ENCODE measurements around the gene NHLH1.
A peak's percentile ranks its signal among the peaks of the same experiment; 100 is the strongest.
"Not testable (repeated sequence)": the region's sequence is repeated elsewhere in the genome, so short reads cannot be mapped to it uniquely, and the experiment has no call there.

NHLH1 gene

DNA sequence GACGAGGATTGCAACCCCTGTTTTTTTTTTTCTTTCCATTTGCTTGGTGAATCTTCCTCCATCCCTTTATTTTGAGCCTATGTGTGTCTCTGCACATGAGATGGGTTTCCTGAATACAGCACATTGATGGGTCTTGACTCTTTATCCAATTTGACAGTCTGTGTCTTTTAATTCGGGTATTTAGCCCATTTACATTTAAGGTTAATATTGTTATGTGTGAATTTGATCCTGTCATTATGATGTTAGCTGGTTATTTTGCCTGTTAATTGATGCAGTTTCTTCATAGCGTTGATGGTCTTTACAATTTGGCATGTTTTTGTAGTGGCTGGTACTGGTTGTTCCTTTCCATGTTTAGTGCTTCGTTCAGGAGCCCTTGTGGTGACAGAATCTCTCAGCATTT lies 21.5 kb downstream of the NHLH1 start:
- not testable (repeated sequence) for DNase-seq

GRCh38 chr1:160394673-160395072 lies 27.8 kb downstream of the NHLH1 start:
- DNase-seq = no peak

DNA sequence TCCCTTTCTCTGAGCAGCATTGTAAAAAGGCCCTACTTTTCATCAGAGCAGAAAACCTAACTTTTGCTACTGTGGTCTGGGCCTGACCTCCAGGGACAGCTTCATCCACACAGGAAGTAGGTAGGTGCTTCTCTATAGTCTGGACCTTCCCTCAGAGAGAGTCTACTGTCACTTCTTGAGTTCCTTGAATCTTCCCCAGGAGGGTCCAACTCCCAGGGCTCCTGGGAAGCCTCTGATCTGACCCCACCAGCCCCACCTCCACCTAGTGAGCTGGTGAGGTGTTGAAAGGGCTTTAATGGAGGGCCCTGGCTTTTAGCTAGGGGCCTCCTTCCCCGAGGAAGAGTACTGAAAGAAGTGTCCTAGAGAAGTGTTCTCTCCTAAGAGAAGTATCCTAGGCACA lies 30.8 kb downstream of the NHLH1 start:
- no peak for DNase-seq

DNA sequence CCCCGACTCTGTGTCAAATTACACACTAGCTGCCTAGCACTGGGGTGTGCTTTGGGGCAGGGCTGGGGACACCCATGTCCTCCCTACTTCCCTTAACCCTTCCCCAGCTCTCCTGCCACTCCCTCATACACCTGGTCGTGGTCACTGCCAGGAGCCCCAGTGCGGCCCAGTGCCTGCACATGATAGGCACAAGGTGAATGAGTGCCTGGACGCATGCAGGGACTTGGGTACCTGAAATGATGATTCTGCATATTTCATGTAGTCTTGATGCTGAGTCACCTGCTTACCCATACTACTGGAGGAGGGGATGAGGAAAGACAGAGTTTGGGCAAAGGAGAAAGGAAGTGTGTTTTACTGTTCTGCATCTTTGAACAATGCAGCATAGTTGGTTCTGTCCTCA lies 32.0 kb downstream of the NHLH1 start:
- no peak for DNase-seq

DNA sequence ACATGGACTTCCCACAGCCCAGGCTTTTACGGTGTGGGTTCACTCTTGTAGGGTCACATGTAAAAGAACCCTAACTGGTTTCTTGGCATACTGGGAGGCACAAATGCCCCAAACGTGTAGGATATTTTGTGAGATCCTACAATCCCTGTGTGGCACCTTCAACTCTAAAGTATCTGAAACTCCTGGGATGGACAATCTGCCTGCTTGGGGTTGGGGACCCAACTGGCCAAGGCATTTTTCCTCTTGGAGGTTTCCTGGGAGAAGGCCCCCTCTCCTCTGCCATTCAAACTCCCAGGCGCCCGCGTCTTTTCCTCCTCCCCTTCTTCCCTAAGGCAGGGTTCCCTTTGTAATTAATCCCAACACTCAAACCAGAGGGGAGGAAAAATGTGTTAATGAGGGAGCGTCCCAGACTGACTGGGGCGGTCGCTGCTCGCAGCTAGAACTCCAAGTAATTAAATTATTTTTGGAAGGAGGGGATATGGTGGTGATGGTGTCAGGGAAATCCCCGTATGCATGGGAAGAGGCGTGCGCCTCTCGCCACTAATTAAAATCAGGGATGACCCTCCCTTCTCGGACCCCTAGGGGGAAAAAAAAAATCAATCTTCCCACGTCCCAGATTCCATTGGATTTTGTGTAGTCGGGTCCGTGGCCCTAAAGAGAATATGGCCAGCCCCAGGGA lies 32.8 kb downstream of the NHLH1 start:
- no peak for DNase-seq

- peak; percentile 88 for DNase-seq
Observed at GRCh38 chr1:160400223-160400645, 33.4 kb downstream of the NHLH1 start, which contains the start of gene VANGL2. VANGL2 (plus strand) TSS chr1:160400564; CDS start chr1:160415838, 15,274 bp downstream.

- DNase-seq = no peak
Observed at GRCh38 chr1:160400646-160401486, 34.0 kb downstream of the NHLH1 start.

DNA sequence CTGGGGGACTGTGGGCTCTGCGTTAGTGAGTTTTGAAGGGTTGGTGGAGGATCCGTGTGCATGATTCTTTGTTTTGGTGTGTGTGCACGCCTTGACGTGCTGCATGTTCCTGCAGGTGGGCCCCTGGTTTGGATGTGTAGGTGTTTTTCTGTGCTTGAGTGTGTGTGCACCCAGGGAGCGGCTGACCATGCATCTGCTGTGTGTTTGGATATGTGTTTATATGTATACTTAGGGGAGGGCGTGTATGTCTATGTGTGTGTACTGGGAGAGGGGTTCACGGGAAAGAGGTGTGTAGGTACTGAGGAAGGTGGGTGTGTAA lies 34.6 kb downstream of the NHLH1 start:
- no peak for DNase-seq

- no peak for DNase-seq
Observed at GRCh38 chr1:160402001-160402795, 35.3 kb downstream of the NHLH1 start.

DNA sequence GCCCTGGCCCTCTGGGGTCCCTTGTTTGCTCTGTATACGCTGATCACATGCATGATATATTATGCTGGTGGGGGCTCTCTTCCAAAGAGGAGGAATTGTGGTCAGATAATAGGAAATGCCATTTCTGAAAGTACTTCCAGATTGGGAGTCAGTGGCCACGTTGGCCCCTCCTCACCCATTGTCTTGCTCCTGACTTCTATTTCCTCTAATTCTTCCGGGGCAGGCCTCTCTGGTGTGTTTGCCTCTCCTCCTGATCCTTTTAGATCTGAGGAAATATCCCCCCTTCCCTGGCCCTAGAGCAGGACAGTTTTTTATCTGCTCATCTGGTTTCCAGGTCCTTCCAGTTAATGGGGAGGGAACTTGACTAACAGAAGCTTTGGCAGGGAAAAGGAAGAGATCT lies 36.4 kb downstream of the NHLH1 start:
- no peak for DNase-seq

DNA sequence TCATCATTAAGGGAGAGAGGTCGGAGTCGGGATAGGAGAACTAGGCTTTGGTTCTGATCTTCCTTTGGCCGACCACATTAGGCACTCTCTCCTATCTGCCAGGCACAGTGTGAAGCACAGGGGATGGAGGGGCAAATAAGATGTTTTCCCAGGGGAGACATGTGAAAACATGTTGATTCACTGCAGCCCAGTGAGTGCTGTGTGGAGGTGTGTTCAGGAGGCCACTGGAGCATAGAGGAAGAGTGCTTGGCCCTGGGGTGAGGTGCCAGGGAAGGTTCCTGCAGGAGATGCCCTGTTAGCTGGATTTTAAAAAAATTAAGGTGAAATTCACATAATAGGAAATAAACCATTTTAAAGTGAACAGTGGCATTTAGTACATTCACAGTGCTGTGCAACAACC lies 37.2 kb downstream of the NHLH1 start:
- DNase-seq = no peak

- no peak for DNase-seq
Observed at GRCh38 chr1:160405331-160405877, 38.5 kb downstream of the NHLH1 start.

DNA sequence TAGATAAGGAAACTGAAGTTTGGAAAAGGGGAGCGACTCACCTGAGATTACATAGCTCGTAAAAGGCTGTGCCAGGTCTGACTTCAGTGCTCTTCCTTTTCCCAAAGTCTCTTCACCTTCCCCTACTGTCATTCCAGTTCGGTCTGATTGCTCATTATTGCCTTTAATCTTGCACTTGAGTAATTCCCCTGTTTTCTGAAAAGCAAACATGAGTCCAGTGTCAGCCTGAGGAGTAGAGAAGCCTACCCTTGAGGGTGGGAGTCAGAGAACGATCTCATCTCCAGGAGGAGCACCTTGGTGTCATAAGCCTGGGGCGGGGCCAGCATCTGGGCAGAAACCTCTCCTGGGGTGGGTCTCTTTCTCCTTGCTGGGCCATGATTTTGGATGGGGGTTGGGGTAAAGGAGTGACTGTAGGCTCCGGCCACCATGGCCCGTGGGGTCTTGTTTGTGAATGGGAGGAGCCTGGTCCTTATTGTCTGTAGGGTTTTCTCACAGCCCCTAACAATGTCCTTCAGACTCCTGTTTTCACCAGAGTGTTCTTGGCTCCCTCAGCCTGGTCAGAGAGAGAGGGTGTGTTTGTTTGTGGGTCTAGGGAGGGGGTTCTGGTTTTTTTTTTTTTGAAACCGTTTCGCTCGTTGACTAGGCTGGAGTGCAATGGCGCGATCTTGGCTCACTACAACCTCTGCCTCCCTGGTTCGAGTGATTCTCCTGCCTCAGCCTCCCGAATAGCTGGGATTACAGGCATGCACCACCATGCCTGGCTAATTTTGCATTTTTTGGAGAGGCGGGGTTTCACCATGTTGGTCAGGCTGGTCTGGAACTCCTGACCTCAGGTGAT lies 39.5 kb downstream of the NHLH1 start:
- no peak for DNase-seq

GRCh38 chr1:160407839-160408801 lies 41.2 kb downstream of the NHLH1 start:
- DNase-seq = no peak

GRCh38 chr1:160408864-160409263 lies 42.0 kb downstream of the NHLH1 start:
- DNase-seq = no peak

- no peak for DNase-seq
Observed at GRCh38 chr1:160409486-160409885, 42.6 kb downstream of the NHLH1 start.

DNA sequence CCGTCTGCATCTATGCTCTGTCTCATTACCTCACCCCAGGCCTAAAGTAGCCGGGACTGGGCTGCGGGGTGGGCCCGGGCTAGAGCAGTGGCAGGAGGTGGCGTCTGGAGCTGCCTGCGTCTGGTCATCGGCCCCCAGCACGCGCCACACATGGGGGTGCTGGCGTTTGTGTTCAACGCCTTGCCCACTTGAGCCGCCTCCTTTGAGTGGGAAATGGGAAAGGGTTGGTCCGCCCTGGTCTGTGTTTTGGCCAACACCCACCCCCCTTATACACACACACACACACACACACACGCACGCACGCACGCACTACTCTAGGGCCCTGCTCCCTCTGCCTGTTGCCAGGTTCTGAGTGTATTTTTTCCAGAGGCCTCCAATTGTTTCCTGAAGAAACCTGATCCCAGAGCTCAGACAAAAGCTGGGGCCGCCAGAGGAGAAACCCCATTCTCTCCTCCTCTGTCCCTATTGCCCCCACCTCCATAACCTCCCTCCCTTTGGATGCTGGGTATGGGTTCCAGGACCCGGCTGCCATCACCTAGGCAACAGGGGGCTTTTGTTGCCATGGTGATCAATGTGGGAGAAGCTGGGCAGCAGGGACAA lies 43.6 kb downstream of the NHLH1 start:
- DNase-seq = no peak

DNA sequence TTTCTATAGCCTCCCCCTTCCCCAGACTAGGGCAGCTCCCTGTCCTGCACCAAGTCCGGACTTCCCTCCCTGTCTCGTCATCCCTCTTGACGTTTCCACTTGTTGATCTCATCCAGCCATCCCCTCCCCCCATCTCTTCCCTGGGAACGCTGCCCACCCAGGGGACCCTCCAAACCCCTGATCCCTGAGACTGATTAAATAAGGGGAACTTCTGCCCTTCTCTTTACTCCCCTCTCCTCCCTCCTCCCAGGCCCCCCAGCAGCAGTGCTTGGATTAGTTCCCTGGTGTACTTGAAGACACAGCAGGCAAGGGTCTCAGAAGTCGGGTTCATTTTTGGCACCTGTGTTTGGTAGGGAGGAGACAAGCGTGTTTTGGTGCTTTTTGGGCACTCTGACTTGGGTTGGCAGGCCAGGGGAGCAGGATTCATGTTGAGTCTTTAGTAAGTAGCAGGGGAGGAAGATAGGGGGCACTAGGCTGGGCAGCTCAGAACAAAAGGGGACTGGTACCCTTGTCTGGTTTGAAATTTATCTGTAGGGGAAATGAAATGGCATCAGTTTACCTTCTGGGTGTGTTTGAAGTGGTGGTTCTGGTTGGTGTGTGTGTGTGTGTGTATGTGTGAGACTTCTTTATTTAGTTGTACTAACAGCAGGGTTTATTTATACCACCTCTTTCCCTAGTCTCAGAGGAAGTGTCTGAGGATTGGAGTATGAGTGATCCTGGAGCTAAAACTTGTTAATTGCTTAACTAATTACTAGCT lies 44.6 kb downstream of the NHLH1 start:
- no peak for DNase-seq

DNA sequence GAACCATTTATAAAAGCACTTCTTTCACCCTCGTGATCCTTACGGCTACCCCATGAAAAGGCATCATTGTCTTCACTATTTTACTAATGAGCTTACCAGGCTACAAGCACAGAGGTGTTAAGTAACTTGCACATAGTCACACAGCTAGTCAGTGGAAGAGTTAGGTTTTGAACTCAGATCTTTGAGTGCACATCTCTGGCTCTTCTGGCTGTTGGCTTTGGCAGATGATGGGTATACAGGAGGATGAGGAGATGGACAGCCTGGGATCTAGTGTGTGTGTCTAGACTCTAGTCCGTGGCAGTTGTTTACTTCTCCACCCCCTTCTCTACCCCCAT lies 45.1 kb downstream of the NHLH1 start:
- DNase-seq = no peak

DNA sequence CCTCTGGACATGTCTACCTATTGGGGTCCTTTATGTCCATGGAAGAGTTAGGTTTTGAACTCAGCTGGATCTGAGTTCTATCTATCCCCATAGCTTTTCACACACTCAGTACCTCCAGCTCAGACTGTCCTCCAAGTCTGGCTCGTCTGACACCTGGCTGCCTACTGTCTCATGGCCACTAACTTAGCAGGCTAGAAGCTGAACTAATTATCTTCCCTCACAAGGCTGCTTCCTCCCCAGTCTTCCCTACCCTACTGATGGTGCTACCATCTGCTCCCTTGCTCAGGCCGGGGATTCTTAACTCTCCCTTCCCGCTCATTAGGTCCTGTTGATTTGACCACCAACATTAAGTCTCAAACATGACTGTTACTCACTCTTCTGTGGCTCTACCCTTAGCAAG lies 46.8 kb downstream of the NHLH1 start:
- no peak for DNase-seq
